Stimulated activated effector memory CD8-positive, alpha-beta T cell treated with anti-CD3 and anti-CD28 coated beads, Interleukin-12 subunit alpha, Interleukin-12 subunit beta, amount 100 ng/mL, for 72 hours (primary cell): ENCODE results near the gene RHOV.

ENCODE experiments used
- ATAC-seq: fragments of 150-1000 bp; cut with Tn5 transposase; 2 replicates; pipeline ENCODE4 v1.10.0; 2021
- DNase-seq, 2 donors: peaks; one replicate each; pipeline ENCODE4 v3.0.0; 2021 to 2022; ENCODE audit warnings: low spot score in 2 of 2
- H3K27ac Mint-ChIP-seq: one replicate; pipeline ENCODE4 v1.8.0; 2022; ENCODE audit warnings: mild to moderate bottlenecking, mixed read lengths
- H3K36me3 Mint-ChIP-seq: one replicate; pipeline ENCODE4 v1.8.0; 2022; ENCODE audit warnings: mild to moderate bottlenecking, mixed read lengths
- H3K4me1 Mint-ChIP-seq: one replicate; pipeline ENCODE4 v1.8.0; 2022; ENCODE audit warnings: mixed read lengths
- H3K4me3 Mint-ChIP-seq: one replicate; pipeline ENCODE4 v1.8.0; 2022; ENCODE audit warnings: mild to moderate bottlenecking, mixed read lengths
- H3K9me3 Mint-ChIP-seq: one replicate; pipeline ENCODE4 v1.8.0; 2022; ENCODE audit warnings: mixed read lengths

Gene RHOV

DNA sequence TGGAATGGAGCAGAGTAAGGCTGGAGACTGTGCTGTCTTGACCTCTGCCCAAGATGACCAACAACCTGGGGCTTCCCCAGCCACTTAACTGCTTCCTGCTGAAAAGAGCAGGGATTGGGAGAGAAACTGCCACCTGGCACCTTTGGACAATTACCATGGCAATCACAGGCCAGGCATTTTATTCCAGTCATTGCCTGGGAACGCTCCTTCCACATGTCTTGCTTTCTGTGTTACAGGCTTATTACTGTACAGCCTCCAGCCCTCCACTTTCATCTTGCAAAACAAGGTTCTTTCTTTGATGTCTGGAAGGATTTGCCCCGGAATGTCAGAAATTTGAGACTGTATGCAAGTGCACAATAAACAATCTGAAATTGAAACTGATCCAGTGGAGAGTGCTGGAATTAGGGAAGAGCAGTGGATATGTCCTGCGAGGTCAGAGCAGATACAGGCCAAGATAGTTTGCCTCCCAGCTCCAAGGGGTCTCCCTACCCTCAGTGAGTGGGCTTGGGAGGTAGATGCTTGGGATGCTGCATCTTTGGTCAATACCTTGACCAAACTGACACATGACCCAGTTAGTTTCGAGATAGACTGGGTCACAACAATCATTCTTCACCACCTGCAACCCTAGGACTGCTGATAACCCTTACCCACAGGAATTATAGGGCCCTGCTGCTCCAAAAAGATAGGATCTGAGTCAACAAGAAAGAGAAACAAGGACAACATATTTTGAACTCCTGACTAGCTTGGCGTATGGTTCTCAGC lies 48.2 kb downstream of the RHOV start:
- no peak overlapping the region for H3K4me3 Mint-ChIP-seq
- H3K9me3 Mint-ChIP-seq, result no peaks in the 10 kb centered on the region
- ATAC-seq, result no peak
- DNase-seq, result no peak
- no peaks in the 10 kb centered on the region for H3K4me1 Mint-ChIP-seq
- no peaks in the 10 kb centered on the region for H3K36me3 Mint-ChIP-seq
- H3K27ac Mint-ChIP-seq, result no peak overlapping the region

DNA sequence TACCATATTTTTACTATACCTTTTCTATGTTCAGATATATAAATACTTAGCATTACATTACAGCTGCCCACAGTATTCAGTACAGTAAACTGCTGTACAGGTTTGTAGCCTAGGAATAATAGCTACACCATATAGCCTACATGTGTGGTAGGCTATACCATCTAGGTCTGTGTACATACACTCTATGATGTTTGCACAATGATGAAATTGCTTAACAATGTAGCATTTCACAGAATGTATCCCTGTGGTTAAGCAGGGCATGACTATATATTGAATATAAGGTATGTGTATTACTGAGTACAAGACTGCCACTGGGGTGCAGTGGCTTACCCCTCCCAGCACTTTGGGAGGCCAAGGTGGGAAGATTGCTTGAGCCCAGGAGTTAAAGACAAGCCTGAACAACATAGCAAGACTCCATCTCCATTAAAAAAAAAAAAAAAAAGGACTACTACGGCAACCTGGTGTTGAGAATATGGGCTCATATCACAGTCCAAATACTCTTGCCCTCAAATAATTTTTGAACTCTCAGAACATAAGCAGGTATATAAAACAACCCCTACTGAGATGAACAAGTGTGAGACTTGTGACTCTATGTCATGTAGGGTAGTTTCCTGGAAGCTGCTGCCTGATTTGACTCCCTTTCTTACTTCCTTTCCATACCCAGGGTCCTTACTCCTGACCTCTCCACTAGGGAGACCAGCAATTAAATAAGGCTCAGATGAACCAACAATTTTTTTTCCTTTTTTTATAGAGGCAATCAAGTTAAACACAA lies 50.3 kb downstream of the RHOV start:
- Mint-ChIP-seq H3K4me3 (no peak overlapping the region), H3K27ac (no peak overlapping the region), H3K4me1 (no peaks in the 10 kb centered on the region), H3K36me3 (no peaks in the 10 kb centered on the region), H3K9me3 (no peaks in the 10 kb centered on the region)
- DNase-seq (no peak), ATAC-seq (peak; percentile 75)
